ENCODE measurements around the gene SPTLC2. TPM values are rescaled to one million over a fixed set of nuclear protein-coding genes. Genes with fewer than 3 reads are reported as not detected.
"Not testable (repeated sequence)": the region's sequence is repeated elsewhere in the genome, so short reads cannot be mapped to it uniquely, and the experiment has no call there.

SPTLC2 gene
- total and polyA plus RNA-seq, 2 of the 8 experiments (the other 6 are each of a cell fraction or from before 2014, with no cell fraction given), result 8.9 to 35.1 TPM

GRCh38 chr14:77663293-77663692, 46.9 kb upstream of the SPTLC2 start (continued):
- TF ChIP-seq NANOG (IDR thresholded peaks at IDR 0.05; ENCODE audit: insufficient read depth, low read depth, low read length, poor library complexity, severe bottlenecking) (no peak), BCL11A (IDR thresholded peaks at IDR 0.05; ENCODE audit: low read depth in 2 of 2, low read length in 2 of 2) (no peak), ZNF274 (IDR thresholded peaks at IDR 0.05; ENCODE audit: borderline replicate concordance, extremely low read depth, low read length) (no peak), SIX5 (IDR thresholded peaks at IDR 0.05; ENCODE audit: low read depth, low read length) (no peak), SRF (IDR thresholded peaks at IDR 0.05; ENCODE audit: low read depth, low read length) (no peak)

DNA sequence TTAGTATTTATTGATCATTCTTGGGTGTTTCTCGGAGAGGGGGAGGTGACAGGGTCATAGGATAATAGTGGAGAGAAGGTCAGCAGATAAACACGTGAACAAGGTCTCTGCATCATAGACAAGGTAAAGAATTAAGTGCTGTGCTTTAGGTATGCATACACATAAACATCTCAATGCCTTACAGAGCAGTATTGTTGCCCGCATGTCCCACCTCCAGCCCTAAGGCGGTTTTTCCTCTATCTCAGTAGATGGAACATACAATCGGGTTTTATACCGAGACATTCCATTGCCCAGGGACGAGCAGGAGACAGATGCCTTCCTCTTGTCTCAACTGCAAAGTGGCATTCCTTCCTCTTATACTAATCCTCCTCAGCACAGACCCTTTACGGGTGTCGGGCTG, 45.1 kb upstream of the SPTLC2 start:
- WGBS, 2 experiments (ENCODE audit: extremely low coverage in 1 of 2, insufficient coverage in 1 of 2, insufficient read length in 1 of 2, insufficient replicate concordance in 2 of 2, low coverage in 1 of 2, low lambda C conversion rate in 2 of 2, missing lambda C conversion rate in 1 of 2), result 73% methylated on average over 8 of the region's 9 CpGs; no CpG with 5 or more reads in 1 of the 2 experiments
- H3K27me3 ChIP-seq (replicated peaks in 1 of 4; ENCODE audit: control insufficient read depth in 3 of 4, extremely low read depth in 1 of 4, insufficient read depth in 3 of 4, low read length in 3 of 4); H3K4me2 ChIP-seq (ENCODE audit: insufficient read depth in 1 of 2, low read depth in 2 of 2, low read length in 2 of 2); H3K79me2 ChIP-seq (ENCODE audit: control insufficient read depth in 1 of 2, insufficient read depth in 2 of 2, low read length in 2 of 2); H2AFZ ChIP-seq (ENCODE audit: low read length); H4K20me1 ChIP-seq (replicated peaks in 1 of 2; ENCODE audit: control insufficient read depth in 1 of 2, insufficient read depth in 2 of 2, low read length in 2 of 2); H3K9ac ChIP-seq (replicated peaks in 1 of 4; ENCODE audit: extremely low read depth in 1 of 4, low read depth in 3 of 4, low read length in 3 of 4); H3K23ac ChIP-seq (ENCODE audit: insufficient read length); H3K27ac ChIP-seq (ENCODE audit: low read depth, low read length); H3K18ac ChIP-seq (ENCODE audit: extremely low read depth, low read length); H3K4me1 ChIP-seq (replicated peaks in 1 of 4; ENCODE audit: control insufficient read depth in 3 of 4, insufficient read depth in 4 of 4, low read length in 3 of 4); H2BK12ac ChIP-seq (ENCODE audit: low read depth, low read length); H4K8ac ChIP-seq (ENCODE audit: extremely low read depth, insufficient read depth, low read length); H3K14ac ChIP-seq (ENCODE audit: insufficient read length); H3K36me3 ChIP-seq (ENCODE audit: control insufficient read depth in 2 of 4, insufficient read depth in 4 of 4, low read length in 3 of 4); H2BK15ac ChIP-seq (ENCODE audit: low read length); H3K4ac ChIP-seq (replicated peaks; ENCODE audit: insufficient read length, low read depth, low read length); H4K91ac ChIP-seq (replicated peaks; ENCODE audit: insufficient read length, low read length); DNase-seq (ENCODE audit: low read depth in 1 of 2, low spot score in 2 of 2); H2BK20ac ChIP-seq (ENCODE audit: low read length); H3K56ac ChIP-seq (replicated peaks; ENCODE audit: insufficient read length, low read depth, low read length); H3K79me1 ChIP-seq (ENCODE audit: low read depth, low read length); H2AK5ac ChIP-seq (ENCODE audit: low read depth, low read length); H2BK5ac ChIP-seq (ENCODE audit: low read depth, low read length); H4K5ac ChIP-seq (ENCODE audit: insufficient read length, low read depth, low read length); H3K23me2 ChIP-seq (ENCODE audit: low read depth, low read length); POLR2A ChIA-PET (ENCODE audit: partially characterized antibody); H2BK120ac ChIP-seq (replicated peaks; ENCODE audit: low read depth, low read length); CTCF ChIA-PET (ENCODE audit: partially characterized antibody); FAIRE-seq; H3K4me3 ChIP-seq (ENCODE audit: extremely low read depth in 1 of 4, insufficient read depth in 2 of 4, low read depth in 3 of 4, low read length in 4 of 4); H3K9me3 ChIP-seq (ENCODE audit: insufficient read depth in 2 of 2, low read depth in 1 of 2, low read length in 1 of 2): not testable (repeated sequence)
